Transverse colon (tissue), 4 donors: ENCODE data around the gene RIOX2. TPM values are rescaled to one million over a fixed set of nuclear protein-coding genes. Genes with fewer than 3 reads are reported as not detected.

ENCODE experiments used
- DNase-seq: peaks from one replicate; pipeline ENCODE4 v3.0.0-alpha.2; 2019
- H3K27ac ChIP-seq, 4 donors: fragments of 200-600 bp; sonication (generic); 2 replicates each; pipeline ENCODE4 v1.5.1; 2016 to 2018; ENCODE audit warnings: inconsistent platforms in 4 of 4
- H3K27me3 ChIP-seq: fragments of 200-600 bp; sonication (generic); 2 replicates; pipeline ENCODE4 v1.5.1; 2017; ENCODE audit warnings: inconsistent platforms
- H3K36me3 ChIP-seq, 4 donors: fragments of 200-600 bp; sonication (generic); 2 replicates each; pipeline ENCODE4 v1.5.1; 2017 to 2019; ENCODE audit warnings: inconsistent platforms in 4 of 4
- H3K4me1 ChIP-seq, 4 donors: fragments of 200-600 bp; sonication (generic); 2 replicates each; pipeline ENCODE4 v1.5.1; 2017 to 2020; ENCODE audit warnings: inconsistent platforms in 4 of 4
- H3K4me3 ChIP-seq, 4 donors: fragments of 200-600 bp; sonication (generic); 1 replicate in 1 of 4; 2 replicates in 3 of 4; pipeline versions ENCODE4 v1.5.1 to v1.6.1; 2017 to 2019; ENCODE audit warnings: inconsistent platforms in 4 of 4
- H3K9me3 ChIP-seq, 2 donors: fragments of 200-600 bp; sonication (generic); 2 replicates each; pipeline ENCODE4 v1.5.1; 2017 to 2019; ENCODE audit warnings: inconsistent platforms in 2 of 2
- CTCF ChIP-seq, 5 experiments: fragments of 200-600 bp in 3 of 5; fragments of 450-650 bp in 2 of 5; sonication (generic) in 3 of 5; IDR thresholded peaks; 1 replicate in 2 of 5; 2 replicates in 3 of 5; pipeline ENCODE4 v1.5.1; 2016 to 2017; ENCODE audit warnings: antibody characterized with exemption in 5 of 5, inconsistent platforms in 3 of 5, mild to moderate bottlenecking in 2 of 5, moderate library complexity in 1 of 5
- EP300 ChIP-seq: sonication (generic); formaldehyde crosslinking; IDR thresholded peaks from one replicate; pipeline ENCODE4 v1.6.1; 2017; ENCODE audit warnings: antibody characterized with exemption, low read depth
- POLR2A ChIP-seq: fragments of 450-650 bp; IDR thresholded peaks from one replicate; pipeline ENCODE4 v1.6.1; 2016; ENCODE audit warnings: antibody characterized with exemption, mild to moderate bottlenecking, moderate library complexity
- POLR2AphosphoS5 ChIP-seq, 3 donors: sonication (generic); formaldehyde crosslinking; IDR thresholded peaks; one replicate each; pipeline ENCODE4 v1.6.1; 2016; ENCODE audit warnings: antibody characterized with exemption in 3 of 3
- WGBS, 2 donors: methylation state at CpG; one replicate each; pipeline ENCODE4 v1.1.5; 2018; ENCODE audit warnings: low coverage in 1 of 2; 5-methylcytosine and 5-hydroxymethylcytosine counted together
- in situ Hi-C, 4 donors: fragments of 200-750 bp; cut with MboI; loops; one replicate each; pipeline versions ENCODE4 v1.15.0 to v1.15.1; 2017; ENCODE audit warnings: low sequenced_read_pairs in 3 of 4, low pct_ligation_motif_present in 1 of 4, low pct_unique_long_range_greater_than_20kb in 1 of 4
- intact Hi-C: fragments of 100-400 bp; cut with DNase I; formaldehyde crosslinking; loops from one replicate; pipeline ENCODE4 v1.15.1; 2023; ENCODE audit warnings: low total_unique reads
- total RNA-seq, 4 donors: library from RNA; depleted of rRNA; stranded (reverse); fragments of >200 nt; gene quantifications; one replicate each; pipeline ENCODE4 v1.1.0, GENCODE V29; 2016

Gene RIOX2
- total RNA-seq, 4 donors from 2014 or later, result 7.5 to 20.5 (median 13.3) TPM

DNA sequence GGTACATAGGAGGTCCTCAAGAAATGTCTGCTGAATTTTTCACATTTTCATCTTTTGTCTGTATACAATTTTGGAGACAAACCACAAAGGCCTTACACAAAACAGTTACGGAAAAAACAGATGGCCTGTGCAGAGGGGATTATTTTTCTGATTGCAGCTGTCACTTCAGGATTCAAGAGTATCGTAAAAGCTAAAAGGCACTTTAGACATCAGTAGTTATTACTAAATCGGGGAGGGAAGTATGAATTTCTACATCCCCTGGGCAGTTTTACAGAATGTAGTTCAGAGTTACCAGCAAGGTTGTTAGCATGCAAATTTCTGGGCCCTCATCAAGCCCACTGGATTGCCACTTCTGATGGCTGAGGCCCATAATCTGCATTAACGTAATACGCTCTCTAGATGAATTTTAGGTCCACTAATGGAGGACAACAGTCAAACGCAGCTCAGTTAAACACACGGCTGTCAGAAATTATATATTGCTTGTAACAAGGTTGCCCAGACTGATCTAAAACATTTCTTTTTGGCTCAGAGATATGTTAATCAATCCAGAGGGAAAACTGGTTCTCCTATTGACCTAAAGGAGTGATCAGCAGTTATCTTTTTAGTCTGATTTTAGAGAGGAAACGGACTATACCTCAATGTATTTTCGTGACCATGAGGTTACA lies 1.1 kb downstream of the RIOX2 start:
- Histone ChIP-seq H3K9me3 (no peaks in the 10 kb centered on the region), H3K27ac (peak overlapping the region; percentile 86 to 95 (median 92)), H3K4me3 (peak overlapping the region in 3 of 4 donors; percentile 72 to 87 (median 84)), H3K4me1 (peaks cover 4 to 29% (median 15%) of the 10 kb centered on the region in 4 donors), H3K27me3 (no peaks in the 10 kb centered on the region), H3K36me3 (no peaks in the 10 kb centered on the region)
- TF ChIP-seq POLR2AphosphoS5 (IDR thresholded peaks at IDR 0.05), result no peak
- intact Hi-C loops, result loop anchor here (5.0 kb wide), 1 partner anchor 179 kb away; no protein-coding TSS in a partner anchor
- 59 to 63% methylated on average over 5 to 9 of the region's 9 CpGs for WGBS, 2 donors
- no peak for DNase-seq
- in situ Hi-C loops, result no loop called here

- no peak for TF ChIP-seq POLR2AphosphoS5 (IDR thresholded peaks at IDR 0.05)
- TF ChIP-seq CTCF (IDR thresholded peaks at IDR 0.05), result no peak
- no peak for TF ChIP-seq EP300
- TF ChIP-seq POLR2A, result no peak
- WGBS, 2 donors, result 67 to 90% methylated on average over 1 of the region's 1 CpG
- in situ Hi-C loops (no loop called here), intact Hi-C loops (loop anchor here (5.0 kb wide), 1 partner anchor 178 kb away; no protein-coding TSS in a partner anchor)
- no peak for DNase-seq
- H3K4me3 ChIP-seq, result no peak overlapping the region
- H3K27me3 ChIP-seq, result no peaks in the 10 kb centered on the region
- H3K36me3 ChIP-seq, result no peaks in the 10 kb centered on the region
- H3K27ac ChIP-seq, result peak overlapping the region; percentile 86 to 95 (median 92)
- no peaks in the 10 kb centered on the region for H3K9me3 ChIP-seq
- H3K4me1 ChIP-seq, result peaks cover 4 to 32% (median 15%) of the 10 kb centered on the region in 4 donors
Measured at GRCh38 chr3:97970156-97970555, 2.1 kb downstream of the RIOX2 start.

DNA sequence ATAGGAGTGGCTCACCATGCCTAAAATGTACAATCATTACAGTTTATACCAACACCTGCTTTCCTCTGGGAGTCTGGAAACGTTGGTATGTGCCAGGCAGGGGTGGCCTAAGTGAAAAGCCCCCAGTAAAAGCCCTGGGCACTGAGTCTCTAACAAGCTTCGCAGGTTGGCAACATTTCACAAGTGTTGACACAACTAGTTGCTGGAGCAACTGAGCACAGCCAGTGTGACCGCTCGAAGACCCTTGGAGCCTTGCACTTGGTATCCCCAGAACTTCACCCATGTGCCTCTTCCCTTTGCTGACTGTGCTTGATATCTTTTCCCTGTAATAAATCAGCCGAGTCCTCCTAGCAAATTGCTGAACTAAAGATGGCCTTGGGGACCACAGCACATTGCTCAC lies 2.7 kb downstream of the RIOX2 start:
- TF ChIP-seq CTCF (IDR thresholded peaks at IDR 0.05) (no peak), POLR2AphosphoS5 (IDR thresholded peaks at IDR 0.05) (no peak), EP300 (no peak), POLR2A (no peak)
- H3K27me3 ChIP-seq, result no peaks in the 10 kb centered on the region

DNA sequence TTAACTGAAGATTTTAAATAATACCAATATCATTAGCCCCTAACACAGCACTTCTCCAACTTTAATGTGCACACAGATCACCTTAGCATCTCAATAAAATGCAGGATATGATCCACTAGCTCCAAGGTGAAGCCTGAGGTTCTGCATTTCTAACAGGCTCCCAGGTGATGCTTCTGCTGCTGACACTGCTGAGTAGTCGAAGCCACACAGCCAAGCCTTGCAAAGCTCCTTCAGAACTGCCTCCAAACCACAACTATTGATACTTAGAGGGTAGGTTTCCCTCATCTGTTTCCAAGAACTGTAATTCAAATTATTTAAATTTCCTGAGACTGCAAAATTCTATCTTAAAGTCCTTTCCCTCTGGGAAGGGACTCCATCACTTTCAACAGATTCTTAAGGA lies 3.9 kb downstream of the RIOX2 start:
- in situ Hi-C loops, result no loop called here
- Histone ChIP-seq H3K36me3 (no peaks in the 10 kb centered on the region), H3K27ac (no peak overlapping the region), H3K9me3 (no peaks in the 10 kb centered on the region), H3K4me1 (peaks cover 4 to 32% (median 15%) of the 10 kb centered on the region in 4 donors), H3K27me3 (no peaks in the 10 kb centered on the region), H3K4me3 (no peak overlapping the region)
- intact Hi-C loops, result no loop called here
- WGBS, 2 donors, result 71 to 86% methylated on average over 1 of the region's 1 CpG
- TF ChIP-seq POLR2AphosphoS5 (IDR thresholded peaks at IDR 0.05), result no peak
- no peak for TF ChIP-seq POLR2A
- TF ChIP-seq CTCF (IDR thresholded peaks at IDR 0.05), result no peak
- no peak for TF ChIP-seq EP300
- no peak for DNase-seq

More for the DNA sequence above, 2.7 kb downstream of the RIOX2 start:
- DNase-seq, result no peak
- Histone ChIP-seq H3K27ac (no peak overlapping the region), H3K4me1 (peaks cover 4 to 32% (median 15%) of the 10 kb centered on the region in 4 donors), H3K4me3 (no peak overlapping the region), H3K9me3 (no peaks in the 10 kb centered on the region), H3K36me3 (no peaks in the 10 kb centered on the region)
- in situ Hi-C loops (no loop called here), intact Hi-C loops (no loop called here)
- 77% methylated on average over 3 to 5 of the region's 5 CpGs for WGBS, 2 donors
